ENCODE measurements around the gene MTCP1. TPM values are rescaled to one million over a fixed set of nuclear protein-coding genes. Genes with fewer than 3 reads are reported as not detected.

Gene MTCP1
- total and polyA plus RNA-seq, 2 of the 8 experiments (the other 6 are each of a cell fraction or from before 2014, with no cell fraction given) = 1.2 to 12.3 TPM

- TF ChIP-seq CTCF (IDR thresholded peaks at IDR 0.05; ENCODE audit: control extremely low read depth in 1 of 3, insufficient read depth in 1 of 3, low read depth in 1 of 3, low read length in 3 of 3) (no peak), TEAD4 (IDR thresholded peaks at IDR 0.05; ENCODE audit: low read depth, low read length) (no peak), CTBP2 (IDR thresholded peaks at IDR 0.05; ENCODE audit: borderline replicate concordance, insufficient read depth, insufficient read length, low read length) (no peak)
Observed at GRCh38 chrX:155026420-155026726, 44.6 kb downstream of the MTCP1 start (continued).
